ENCODE measurements around the gene PDGFB.
"Not testable (repeated sequence)": the region's sequence is repeated elsewhere in the genome, so short reads cannot be mapped to it uniquely, and the experiment has no call there.

Gene PDGFB

GRCh38 chr22:39229075-39229474 lies 15.7 kb downstream of the PDGFB start:
- no peak for DNase-seq (ENCODE audit: low read depth in 2 of 3, low spot score in 2 of 3)

GRCh38 chr22:39227542-39228272 lies 17.1 kb downstream of the PDGFB start:
- DNase-seq (ENCODE audit: low read depth in 2 of 3, low spot score in 2 of 3): no peak

DNA sequence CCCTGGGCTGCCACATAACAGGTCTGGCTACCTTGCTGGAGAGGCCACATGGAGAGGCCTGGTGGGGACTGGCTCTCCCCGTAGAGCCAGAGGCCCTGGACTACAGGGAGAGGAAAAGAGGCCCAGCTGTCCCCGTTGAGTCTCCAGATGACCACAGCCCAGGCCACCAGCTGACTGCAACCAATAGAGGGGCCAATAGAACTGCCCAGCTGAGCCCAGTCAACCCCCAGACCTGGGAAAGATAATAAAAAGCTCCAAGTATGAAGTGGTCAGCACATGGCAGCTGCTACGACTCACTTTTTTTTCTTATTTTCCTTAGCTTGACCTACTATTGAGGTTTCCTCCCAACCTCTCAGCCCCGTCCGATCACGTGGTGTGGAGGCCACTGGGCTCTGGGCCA lies 18.4 kb downstream of the PDGFB start:
- DNase-seq (ENCODE audit: low read depth in 2 of 3, low spot score in 2 of 3): no peak

DNA sequence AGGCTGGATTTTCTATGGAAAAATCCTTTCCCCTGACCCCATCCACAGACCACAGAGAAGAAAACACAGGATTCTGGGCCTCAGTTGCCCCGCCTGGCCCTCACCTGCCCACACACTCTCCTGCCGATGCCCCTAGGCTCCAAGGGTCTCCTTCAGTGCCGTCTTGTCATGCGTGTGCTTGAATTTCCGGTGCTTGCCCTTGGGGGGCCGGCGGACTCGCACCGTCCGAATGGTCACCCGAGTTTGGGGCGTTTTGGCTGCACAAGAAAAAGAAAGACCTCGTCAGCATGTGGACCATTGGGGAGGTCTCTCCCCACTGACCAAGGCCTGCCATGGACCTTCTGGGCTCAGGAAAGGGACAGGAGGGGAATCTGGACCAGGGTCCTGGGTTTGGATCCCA lies 19.2 kb downstream of the PDGFB start:
- no peak for DNase-seq (ENCODE audit: low read depth in 2 of 3, low spot score in 2 of 3)

DNA sequence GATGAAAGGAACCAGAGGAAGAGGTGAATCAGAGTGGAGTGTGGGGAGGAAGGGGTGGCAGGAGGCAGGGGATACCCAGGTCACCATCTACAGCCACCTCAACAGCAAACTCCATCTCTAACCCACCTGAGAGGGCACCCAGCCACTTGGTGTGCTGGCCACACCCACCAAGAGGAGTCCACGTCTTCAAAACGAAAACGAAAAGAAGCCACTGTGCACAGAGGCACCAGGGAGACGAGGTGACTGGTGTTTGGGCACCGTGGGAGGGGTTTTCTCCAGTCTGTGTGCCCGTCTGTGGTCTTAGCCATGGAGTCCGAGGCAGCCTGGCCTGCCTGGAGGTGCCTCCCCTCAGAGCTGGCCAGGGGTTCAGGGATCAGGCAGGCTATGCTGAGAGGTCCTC lies 20.2 kb downstream of the PDGFB start:
- DNase-seq (ENCODE audit: low read depth in 2 of 3, low spot score in 2 of 3): no peak

DNA sequence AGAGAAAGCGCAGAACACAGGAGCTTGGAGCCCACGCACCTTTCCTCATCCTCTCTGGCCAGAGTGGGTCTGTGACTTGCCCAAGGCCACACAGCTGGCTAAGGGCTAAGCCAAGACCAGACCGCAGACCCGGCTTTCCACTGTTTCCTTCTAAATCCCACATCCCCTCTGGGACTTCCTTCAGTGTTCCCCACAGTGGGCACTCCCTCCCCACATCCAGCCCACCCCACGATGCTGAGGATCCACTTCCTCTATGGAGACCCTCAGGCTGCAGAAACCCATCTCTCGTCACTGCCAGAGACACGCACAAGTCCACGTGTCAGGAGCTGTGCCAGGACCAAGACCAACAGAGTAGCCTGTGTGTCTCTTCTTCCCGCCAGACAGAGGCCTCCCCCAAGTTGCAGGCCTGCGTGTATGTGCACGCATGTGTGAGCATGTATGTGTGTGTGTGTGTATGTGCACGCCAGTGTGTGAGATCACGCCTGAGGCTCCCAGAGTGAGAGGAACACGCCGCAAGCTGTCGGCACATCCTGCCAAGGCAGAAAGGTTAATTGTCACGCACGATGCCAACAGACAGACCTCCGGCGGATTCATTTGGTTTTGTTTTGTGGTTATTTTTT lies 21.6 kb downstream of the PDGFB start:
- no peak for DNase-seq (ENCODE audit: low read depth in 2 of 3, low spot score in 2 of 3)

- DNase-seq (ENCODE audit: low read depth in 2 of 3, low spot score in 2 of 3): no peak
Measured at GRCh38 chr22:39221999-39222686, 22.6 kb downstream of the PDGFB start.

DNA sequence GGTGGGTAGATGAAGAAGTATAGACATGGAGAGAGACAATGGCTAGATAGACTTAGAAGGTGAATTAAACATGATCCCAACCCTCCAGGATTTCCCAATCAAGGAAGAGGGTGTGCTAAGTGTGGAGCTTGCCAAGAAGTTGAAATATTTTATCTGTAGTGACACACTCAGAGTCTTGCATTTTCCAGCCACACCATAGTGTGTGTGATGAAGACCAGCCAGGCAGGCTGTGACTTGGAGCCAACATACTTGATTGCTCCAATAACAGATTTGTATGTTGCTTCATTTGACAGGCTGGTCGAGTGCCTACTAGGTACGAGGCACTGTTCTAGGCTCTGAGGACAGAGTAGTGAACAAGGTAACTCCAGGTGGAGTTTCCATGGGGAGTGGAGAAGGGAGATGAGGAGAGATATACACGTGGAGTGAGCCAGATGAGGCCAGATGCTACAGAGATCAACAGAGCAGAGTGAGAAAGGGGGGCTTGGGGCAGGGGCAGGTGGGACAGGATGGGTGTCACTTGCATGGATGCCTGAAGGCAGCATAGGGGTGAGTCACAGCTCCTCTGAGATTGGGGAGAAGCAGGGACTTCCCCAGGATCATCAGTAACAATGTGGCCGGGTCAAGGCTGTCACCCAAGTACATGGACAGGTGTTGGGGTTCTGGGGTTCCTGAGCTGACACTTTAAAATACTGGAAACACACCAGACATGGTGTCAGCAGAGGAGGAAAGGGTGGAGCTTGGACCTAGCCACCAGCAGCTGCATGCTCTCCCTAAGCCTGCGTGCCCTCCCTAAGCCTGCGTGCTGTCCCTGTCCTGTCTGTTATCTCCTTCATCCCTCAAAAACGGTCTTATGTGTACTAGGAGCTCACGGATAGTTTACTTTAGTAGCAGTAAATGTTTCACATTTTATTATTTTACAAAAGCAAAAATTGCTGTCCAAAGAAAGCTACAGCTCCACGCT lies 23.6 kb downstream of the PDGFB start:
- DNase-seq (ENCODE audit: low read depth in 2 of 3, low spot score in 2 of 3): no peak

GRCh38 chr22:39220450-39220849 lies 24.3 kb downstream of the PDGFB start:
- DNase-seq (ENCODE audit: low read depth in 2 of 3, low spot score in 2 of 3): no peak

DNA sequence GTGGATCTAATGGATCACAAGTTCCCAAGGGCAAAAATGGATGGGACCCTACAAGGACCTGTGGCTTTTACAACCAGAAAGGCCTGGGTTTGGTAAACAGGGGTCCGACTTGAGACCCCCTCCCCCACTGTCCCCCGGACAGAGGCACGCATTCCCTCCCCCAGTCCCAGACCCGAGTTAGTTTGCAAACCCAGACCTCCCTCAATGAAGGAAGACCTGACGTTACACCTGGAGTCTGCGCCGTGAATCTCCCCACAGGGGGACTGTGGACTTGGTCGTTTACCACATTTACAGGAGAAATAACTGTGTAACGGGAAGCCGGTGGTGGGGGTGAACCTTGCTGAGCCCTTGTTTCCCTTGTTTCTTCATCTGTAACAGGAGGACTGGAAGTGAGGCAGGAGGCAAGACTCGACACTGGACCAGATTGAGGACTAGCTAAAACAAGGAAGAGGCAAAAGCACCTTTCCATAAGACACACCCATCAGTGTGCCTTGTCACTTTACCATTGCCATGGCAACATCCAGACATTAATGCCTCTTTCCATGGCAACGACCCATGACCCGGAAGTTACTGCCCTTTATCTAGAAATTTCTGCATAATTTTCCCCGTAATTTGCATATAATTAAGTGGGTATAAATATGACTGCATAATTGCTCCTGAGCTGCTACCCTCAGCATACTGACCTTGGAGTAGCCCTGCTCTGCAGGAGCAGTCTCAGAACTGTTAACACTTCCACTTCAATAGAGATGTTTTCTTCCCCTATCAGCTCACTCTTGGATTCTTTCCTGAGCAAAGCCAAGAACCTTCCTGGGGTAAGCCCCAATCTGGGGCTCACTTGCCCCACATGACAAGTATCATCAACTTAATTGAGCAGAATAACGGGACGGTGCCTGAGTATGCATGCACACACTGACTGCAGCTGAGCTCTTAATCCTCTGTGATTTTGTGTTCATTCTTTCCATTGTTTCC lies 25.4 kb downstream of the PDGFB start:
- no peak for DNase-seq (ENCODE audit: low read depth in 2 of 3, low spot score in 2 of 3)

DNA sequence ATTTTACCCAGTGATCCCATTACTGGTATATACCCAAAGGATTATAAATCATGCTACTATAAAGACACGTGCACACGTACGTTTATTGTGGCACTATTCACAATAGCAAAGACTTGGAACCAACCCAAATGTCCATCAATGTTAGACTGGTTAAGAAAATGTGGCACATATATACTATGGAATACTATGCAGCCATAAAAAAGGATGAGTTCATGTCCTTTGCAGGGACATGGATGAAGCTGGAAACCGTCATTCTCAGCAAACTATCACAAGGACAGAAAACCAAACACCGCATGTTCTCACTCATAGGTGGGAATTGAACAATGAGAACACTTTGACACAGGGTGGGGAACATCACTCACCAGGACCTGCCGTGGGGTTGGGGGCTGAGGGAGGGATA lies 26.4 kb downstream of the PDGFB start:
- DNase-seq (ENCODE audit: low read depth in 2 of 3, low spot score in 2 of 3): not testable (repeated sequence)

- no peak for DNase-seq (ENCODE audit: low read depth in 2 of 3, low spot score in 2 of 3)
Measured at GRCh38 chr22:39216143-39216490, 28.7 kb downstream of the PDGFB start.

DNA sequence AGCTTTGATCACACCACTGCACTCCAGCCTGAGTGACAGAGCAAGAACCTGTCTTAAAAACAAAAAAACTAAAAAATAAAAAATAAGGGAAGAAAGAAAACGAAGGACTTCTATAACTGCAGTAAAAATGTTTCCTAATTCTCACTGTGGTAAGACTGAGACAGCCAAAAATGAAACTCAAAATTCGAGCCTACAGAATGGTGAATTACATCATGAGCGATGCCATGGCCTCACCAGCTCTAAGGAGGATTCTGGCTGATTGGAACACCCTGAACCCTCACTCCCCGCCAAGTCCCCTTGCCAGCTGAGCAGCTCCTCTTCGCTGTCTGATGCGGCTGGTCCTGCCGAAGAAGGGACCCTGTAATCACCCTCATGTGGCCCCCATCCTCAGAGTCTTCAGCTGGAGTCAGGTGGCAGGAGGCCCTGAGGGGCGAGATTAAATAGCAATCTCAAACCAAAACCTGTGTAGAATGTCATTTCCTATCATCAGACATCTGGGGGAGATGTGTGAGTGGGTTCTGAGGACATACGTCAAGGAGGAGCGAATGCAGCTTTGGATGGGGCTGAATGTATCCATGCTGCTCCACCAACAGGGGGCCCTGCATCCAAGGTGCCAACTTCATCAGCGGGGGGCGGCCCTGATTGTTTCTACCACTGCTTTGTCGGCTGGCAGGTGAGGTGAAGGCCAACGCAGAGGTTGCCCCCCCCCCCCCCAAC lies 29.2 kb downstream of the PDGFB start:
- no peak for DNase-seq (ENCODE audit: low read depth in 2 of 3, low spot score in 2 of 3)

GRCh38 chr22:39215070-39215396 lies 29.7 kb downstream of the PDGFB start:
- no peak for DNase-seq (ENCODE audit: low read depth in 2 of 3, low spot score in 2 of 3)

DNA sequence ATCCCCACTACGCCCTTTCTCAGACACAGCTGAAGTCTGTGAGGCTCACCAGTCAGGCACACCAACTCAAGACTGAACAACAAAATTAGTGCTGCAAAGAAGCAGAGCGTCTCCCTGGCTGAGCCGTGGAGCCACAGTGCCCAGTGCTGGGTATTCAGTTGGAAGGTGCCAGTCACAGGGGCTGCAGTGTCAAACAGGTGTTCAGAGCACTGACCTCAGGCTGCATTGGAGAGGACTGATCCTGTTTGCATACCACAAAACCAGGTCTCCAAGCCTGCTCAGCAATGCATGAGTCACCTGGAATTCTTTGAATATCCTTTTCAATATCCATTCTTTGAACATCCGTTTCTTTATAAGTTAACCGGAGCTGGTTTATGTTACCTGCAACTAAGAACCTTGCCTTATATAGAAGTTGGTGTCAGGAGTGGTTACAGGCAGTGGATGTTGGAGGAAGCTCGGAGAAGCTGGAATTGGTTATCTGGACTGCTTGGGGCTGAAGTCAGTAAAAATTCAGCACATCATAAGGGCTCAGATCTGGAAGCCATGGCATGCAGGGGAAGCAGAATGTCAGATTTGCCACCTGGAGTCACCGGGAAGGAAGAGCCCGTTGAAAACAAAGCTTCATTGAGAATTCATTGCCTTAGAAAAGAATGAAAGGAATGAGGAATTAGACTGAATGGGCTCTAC lies 30.3 kb downstream of the PDGFB start:
- no peak for DNase-seq (ENCODE audit: low read depth in 2 of 3, low spot score in 2 of 3)

- no peak for DNase-seq (ENCODE audit: low read depth in 2 of 3, low spot score in 2 of 3)
Measured at GRCh38 chr22:39214006-39214382, 30.8 kb downstream of the PDGFB start.

- no peak for DNase-seq (ENCODE audit: low read depth in 2 of 3, low spot score in 2 of 3)
Measured at GRCh38 chr22:39212721-39213376, 31.9 kb downstream of the PDGFB start.

DNA sequence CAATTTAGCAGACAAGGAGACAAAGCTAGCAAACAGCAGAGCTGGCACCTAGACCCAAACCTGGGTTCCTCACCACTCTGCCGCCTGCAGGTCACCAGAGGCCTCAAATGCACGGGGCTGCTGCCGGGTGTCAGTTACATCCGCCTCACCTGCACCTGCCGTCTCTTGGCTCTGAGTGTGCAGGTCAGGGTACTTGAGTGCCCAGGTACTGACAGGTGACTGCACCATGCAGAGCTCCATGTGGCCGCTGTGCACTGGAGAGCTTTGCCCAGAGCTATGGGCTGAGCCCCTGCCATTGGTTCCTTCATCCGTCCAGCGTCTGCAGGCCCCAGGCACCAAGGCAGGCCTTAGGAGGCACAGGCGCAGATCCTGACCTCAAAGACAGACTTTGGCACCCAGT lies 35.0 kb downstream of the PDGFB start:
- no peak for DNase-seq (ENCODE audit: low read depth in 2 of 3, low spot score in 2 of 3)
